ENCODE data around the gene PRKCD.

PRKCD gene

DNA sequence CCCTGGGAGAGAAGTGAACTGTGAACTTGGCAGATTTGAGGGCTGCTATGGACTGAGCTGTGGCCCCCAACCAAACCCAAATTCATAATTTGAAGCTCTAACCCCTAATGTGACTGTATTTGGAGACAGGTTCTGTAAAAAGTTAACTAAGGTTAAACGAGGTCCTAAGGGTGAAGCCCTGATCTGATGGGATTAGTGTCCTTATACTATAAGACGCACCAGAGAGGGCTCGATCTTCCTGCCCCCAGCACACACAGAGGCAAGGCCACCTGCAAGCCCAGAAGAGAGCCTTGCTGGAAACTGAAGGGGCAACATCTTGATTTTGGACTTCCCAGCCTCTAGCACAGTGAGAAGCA lies 60.8 kb downstream of the PRKCD start:
- no peak for DNase-seq

DNA sequence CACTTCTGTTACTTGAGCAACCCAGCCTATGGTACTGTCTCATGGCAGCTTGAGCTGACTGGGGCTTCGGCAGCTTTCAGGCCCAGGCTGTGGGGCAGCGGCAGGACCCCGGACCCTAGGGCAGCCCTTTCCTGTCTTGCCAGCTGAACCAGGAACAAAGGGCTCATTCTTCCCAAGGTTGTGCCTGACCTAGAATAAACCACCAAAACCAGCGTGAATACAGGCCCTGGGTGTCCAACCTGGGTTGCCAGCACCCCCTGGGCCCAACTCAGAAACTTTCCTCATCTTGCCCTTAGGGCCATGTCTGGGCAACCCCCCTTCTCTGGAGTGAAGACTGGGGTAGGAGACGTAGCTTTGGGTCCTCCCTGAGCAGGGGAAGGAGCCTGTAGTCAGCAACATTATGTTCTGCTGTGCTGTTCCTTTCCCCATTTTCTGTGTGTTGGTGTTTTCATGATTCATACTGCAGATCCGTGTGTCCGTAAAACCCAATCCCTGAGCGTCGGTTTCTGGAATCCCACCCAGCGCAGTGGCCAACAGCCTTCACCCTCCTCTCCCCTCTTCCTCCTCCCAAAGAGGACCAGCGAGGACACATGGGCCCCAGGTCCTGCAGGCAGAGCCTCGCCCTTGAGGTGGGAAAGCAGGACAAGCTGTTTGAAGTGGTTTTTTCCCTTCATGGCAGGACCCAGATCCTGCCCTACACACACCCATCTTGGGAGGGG lies 61.3 kb downstream of the PRKCD start:
- DNase-seq: no peak

DNA sequence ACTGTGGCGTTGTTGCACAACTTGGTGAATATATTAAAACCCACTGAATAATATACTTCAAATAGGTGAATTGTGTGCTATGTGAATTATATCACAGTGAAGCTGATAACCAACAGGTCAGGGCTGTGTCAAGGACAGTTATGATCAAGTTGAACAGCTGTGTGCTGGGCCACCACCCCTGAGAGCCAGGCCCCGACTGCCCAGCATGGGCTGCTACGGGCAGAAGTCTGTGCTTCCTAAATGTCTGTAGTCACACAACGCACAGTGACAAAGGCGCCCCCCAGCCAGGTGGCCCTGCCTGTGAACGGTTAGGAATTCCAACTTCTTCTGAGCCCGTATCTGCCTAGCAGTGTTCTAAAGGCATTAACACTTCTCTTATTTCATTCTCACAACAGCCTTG lies 62.0 kb downstream of the PRKCD start:
- DNase-seq: no peak

DNA sequence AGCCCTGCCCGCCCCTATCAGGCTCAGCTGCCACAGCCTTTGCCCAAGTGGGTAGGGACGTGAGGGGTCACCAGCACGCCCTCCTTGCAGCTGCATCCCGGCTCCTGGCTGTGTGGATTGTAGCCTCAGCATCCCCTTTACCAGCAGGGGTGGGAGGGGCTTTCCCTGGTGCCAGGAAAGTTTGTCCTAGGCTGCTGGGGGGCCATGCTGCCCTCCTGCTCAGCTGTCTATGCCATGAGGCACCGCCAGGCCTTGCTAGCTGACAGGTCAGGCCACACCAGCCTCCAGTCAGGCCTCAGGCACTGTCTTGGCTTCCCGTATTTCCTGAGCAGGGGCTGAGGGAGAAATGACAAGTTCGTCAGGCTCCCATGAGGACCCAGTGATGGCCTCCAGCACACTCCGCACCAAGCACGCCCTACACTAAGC lies 62.5 kb downstream of the PRKCD start:
- DNase-seq: no peak

DNA sequence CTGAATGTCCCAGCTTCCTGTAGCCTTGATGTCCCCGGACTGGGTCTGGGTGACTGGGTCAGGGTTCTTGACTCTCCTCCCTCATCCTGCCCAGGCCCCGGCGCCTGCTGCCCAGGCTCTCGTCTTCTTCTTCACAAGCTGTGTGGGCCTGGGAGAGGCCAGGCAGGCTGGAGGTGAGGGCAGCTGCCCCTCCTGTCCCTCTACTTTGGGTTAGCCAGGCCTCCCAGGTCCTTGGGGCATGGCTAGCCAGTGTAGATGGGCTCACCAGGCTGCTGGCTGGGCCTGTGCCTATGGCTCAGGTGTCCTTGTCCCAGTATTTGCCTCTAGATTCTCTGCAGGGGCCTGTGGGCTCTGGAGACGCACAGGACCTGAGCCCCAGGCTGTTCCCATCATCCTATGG lies 63.0 kb downstream of the PRKCD start:
- DNase-seq: no peak

DNA sequence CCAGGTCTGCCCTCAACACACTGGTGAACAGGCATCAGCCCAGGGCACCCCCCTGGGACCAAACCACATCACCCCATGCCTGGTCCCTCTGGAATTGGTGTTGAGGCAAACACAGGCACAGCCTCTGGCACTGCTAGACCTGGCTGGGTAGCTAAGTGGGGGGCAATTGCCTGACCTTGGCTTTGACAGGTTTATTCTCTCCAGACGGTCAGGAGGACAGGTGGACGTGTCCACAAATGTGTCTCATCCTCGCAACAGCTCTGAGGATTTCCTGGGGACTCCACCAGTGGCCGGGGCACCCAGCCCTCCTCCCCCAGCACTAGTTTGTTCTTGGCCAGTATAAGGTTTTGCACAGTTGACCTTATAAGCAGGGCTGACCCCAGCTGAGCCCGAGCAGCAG lies 63.5 kb downstream of the PRKCD start:
- DNase-seq: no peak

DNA sequence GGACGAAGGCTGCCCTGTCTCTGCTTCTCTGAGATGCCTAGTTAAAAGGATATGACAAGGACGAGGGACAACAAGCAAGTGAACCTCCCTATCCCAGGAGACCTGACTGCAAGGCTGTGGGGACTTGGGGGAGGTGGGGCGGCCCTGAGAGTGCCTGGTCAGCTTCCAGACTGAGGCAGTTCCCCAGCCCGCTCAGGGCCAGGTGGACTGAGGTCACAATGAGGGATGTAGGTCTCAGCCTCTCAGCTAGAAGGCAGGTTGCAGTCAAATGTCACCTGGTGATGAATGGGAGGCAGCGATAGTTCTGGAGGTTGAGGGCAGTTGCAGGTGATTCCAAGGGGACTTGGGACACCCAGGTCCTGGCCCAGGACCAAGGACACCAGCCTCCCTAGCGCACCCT lies 64.2 kb downstream of the PRKCD start:
- DNase-seq: no peak

DNA sequence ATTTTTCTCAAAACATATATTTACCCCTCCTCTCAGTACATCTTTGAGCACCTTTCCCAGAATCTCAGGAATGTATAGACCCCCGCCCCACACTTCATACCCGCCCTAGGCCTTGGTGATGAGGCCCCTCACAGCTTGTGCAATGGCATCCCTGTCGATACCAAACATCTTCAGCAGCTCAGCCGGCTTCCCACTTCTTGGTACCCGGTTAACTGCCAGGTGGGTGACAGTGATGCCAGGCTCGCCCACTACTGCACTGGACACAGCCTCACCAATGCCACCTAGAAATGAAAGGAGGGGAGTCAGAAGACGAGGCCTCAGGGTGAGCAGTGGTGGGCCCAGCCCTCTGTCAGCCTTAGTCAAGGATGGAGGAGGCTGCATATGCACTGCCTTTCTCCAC lies 64.6 kb downstream of the PRKCD start:
- DNase-seq: no peak

DNA sequence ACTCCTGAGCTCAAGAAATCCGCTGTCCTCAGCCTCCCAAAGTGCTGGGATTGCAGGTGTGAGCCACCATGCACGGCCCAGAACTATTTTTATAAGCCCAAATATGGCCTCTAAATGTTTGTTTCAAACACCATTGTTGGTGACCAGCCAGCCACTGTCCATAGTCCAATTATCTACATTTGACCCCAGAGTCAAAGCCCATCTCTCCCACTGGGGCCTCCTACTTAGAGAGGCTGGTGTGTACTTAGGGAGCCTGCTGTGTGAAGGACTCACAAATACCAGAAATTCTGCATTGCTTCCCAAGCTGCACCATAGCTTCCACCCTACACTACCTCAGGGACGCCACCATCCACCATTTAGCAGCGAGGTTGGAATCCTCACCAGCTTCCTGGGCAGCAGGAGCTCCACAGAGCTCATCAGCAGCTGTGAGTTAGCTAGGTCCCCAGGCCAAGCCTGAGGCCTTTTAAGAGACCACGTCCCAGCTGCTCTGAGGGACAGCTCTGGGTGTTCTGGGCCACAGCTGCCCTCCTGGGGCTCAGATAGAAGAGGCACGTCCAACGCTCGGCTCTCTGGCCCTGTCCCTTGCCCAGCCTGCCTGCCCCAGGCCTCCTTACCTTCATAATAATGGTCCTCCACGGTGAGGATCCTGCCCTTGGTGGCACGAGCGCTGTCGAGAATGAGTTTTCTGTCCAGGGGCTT lies 65.3 kb downstream of the PRKCD start:
- DNase-seq: no peak

DNA sequence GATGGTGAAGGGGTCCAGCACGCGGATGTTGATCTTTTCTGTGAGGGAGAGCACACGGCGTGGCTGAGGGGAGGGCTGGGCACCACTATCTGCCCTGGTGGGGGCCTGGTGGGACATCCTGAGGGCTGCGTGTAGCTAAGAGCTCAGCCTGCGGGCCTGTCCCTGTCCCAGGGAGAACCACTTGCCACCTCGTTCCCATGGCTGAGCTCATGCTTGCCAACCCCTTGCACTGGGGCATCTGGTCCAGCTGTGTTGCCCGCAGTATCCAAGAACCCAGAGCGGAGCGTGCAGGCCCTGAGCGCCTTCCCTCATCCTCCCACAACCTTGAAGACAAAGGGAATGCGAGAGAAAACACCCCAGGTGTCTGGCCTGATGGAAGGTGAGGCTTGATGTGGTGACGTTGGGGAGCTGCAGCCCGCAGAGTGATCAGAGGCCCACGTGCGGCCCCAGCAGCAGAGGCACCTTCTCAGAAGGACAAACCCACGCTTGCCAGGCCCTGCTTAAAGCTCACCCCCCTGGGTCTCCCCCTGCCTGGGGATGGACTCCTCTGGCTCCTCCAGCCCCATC lies 65.9 kb downstream of the PRKCD start:
- no peak for DNase-seq

DNA sequence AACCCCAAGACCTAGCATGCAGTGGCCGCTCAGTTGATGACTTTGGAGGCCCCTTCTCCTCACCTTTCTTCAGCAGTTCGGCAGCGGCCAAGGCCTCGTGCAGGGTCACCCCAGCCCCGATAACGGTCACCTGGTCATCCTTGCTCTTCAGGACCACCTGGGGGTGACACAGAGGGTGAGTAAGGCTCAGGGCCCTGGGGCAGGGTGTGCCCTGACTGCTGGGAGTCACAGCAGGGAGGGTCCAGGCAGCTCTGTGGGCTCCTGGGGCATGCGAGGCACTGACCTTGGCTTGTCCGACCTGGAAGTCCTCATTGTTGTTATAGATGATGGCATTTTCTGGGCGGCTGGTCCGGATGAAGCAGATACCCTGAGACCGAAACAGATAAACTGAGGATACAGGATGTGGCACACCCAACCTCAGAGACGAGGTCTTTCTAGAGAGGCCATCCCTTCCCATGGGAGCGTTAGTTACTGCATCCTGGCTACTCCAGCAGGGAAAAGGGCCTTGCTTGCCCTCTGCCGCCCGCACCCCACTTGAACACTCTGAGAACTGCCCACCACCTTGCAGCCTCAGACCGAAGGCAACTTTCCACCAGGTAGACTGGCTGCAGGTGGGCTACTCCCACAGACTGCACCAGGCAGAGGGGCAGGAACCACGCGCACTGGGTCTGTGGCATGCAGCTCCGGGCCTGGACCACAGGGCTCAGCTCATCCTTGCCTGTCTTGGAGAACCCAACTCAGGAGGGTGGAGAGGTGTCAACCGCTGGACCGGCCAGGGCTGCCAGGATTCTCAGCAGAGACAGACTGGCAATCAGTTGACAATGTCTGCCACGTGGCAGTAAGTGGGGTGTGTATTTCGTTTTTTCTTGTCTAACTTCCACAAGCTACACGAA lies 67.2 kb downstream of the PRKCD start:
- DNase-seq: no peak

DNA sequence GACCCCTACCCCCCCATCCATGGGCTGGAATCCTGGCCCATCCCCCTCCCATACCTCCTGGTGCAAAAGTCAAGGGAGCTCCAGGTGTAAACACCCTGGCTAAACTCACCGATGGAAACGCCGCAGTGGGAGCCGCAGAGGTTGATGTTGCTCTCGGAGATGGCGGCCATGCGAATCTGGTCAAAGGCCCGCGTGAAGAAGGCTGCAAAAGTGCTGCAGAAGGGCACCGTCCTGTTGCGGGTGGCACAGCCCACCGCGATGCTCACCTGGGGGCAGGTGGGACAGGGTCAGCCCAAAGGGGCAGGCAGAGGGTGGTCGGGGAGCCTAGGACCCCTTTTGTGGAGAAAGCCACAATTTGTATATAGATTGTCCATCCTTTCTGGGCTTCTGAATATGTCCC lies 68.2 kb downstream of the PRKCD start:
- DNase-seq: no peak

DNA sequence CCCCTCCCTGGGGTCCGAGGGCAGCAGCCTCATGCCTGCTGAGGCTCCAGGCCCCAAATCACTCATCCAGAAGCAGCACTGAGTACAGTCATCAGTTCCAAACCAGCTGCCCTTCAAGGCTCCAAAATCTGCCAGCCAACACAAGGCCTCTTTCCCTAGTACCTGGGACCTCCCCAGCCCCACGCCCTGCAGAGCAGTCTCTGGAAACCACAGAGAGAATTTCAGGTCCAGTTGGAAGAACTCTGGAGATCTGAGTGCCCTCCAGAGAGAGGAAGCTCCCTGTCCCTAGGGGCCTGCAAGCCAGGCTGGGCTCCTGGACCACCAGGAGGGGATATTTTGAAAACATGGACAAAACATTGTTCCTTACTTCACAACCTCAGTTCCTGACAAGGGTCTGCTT lies 68.6 kb downstream of the PRKCD start:
- DNase-seq: no peak

DNA sequence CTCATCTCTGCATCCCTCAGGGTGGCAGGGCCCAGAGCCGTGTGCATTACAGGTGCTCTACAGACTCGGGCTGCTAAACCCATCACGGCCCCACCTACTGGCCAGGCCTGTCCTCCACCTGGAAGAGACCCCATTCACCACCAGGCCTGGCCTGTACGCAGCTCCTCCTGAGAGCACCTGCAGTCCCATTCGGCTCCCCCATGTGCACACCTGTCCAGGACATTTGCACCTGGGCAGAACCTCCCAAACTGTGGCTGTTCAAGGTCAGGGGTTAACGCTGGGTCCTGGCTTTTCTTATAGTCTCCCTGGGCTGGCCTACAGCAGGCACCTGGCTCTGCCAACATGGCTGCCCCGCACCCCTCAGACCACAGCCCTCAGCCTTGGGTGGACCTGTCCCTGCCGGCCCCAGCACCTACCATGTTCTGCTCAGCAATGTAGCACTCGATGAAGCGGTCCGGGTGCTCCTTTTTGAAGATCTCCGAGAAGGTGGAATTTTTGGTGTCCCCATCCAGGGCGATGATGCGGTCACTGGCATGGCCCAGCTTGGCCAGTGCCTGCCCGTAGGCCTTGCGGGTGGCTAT lies 69.1 kb downstream of the PRKCD start:
- DNase-seq: no peak

DNA sequence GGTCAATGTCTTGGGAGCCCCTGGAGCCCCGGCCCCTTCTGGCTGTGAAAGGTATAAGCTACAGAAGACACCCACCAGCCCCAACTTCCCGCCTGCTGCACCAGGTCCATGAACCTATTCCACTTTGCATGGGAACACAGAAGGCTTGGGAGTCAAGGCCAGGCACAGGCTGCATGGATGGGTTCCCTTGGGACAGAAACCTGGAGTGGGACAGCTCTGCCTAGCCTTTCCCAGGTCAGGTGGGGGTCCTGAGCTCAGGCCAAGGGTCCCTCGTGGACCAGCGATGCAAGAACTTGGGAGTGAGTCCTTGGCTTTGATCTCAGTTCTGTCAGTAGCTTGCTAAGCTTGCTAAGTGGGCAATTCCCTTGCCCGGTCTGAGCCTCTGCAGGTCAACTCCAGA lies 69.8 kb downstream of the PRKCD start:
- DNase-seq: no peak

DNA sequence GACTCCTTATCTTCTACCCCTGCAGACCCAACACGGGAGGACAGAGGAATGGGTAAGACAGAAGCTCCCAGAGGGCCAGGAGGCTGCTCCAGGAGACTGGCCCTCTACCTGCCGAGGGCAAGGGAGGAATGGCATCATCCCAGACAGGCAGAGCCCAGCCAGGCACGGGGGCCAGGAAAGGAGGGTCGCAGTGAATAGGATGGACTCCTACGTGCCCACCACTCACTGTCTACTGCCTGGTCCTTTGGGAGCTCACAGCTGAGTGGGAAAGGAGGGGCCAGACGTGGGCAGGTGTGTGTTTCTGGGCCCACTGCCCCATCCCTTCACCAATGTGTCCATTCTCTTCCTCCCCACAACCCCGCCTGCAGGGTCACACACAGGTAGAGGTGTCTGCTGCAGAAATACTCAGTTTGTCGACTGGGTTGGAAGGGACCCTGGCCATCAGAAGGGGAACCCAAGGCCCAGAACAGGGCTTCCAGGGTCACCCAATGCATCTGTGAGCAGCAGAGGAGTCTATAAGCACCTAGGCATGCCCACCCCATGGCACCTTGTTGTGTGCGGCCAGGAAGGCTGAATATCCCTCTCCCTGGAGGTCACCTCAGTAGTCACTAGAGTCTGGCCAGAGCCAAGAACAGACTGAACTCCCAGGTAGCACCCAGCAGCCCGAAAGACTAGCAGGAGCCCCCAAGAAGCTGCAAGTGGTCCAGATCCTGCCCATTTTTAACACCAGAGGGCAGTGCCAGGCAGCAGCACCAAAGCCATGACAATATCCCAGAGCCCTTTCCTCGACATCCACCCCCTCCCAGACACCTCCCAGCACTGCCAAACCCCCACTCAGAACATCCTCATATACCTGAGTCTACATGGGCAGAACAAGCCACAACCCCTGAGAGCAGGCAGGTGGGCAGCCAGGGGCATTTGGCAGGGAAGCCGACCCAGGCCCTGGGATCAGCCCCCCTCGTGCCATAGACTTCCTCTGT lies 70.8 kb downstream of the PRKCD start:
- no peak for DNase-seq

DNA sequence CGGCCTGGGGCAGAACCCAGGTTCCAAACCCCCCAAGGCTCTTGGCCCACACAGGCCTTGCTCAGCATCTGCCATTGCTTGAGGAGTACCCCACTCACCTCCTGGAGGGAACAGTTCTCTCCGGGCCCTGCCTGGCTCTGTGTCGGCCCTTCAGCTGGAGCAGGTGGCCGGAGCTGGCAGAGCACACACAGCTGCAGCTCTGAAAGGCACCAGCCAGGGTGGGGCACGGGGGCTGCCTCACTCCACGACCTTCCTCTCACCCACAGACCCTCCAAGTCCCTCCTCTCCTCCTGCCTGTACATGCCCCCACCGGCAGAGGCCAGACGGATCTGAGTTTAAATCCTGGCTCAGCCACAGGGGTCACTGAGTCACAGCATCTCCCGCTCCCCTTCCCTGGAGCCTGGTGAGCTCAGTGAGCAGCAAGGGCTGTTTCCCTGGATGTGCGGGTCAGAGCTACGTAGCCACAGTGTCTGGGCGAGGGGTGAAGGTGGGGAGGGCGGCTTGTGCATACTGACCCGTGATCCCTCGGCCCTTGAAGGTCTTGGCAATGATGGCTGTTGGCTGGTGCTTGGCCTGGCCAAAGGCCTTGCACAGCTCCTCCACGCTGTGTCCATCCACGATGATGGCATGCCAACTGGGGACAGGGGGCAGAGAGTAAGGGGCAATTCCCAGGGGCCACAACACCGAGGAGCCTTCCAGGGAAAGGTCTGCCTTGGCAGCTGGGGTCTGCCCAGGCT lies 71.8 kb downstream of the PRKCD start:
- no peak for DNase-seq

DNA sequence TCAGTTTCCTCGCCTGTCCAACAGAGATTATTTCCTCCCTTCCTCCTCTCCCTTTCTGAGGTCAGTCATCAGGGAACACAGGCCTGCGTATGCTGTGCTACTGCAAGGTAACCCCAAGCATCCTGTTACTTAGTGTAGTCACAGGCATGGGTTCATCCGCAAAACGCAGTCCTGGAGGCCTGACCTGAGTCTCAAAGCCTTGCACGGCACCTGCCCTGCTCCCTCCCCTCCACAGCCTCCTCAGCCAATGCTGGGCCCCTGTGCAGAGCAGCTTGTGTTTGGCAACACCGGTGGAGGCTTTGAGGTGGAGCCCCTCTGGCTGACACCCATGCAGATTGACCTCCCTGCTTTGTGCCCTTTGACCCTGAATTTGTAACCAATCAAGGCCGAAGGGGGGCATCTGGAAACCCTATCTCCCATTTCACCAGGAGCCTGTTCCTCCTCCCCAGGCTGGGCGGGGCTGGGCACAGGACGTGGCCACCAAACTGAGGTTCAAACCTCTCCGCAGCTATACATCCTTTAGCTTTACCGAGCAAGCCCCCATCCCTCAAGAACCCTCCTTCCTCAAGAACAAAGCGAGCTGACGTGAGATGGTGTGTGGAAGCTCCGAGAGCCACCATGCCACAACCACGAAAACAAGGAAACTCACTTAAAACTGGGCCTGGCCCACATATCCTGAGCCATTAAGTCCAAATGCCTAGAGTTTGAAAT lies 73.3 kb downstream of the PRKCD start:
- DNase-seq: no peak

DNA sequence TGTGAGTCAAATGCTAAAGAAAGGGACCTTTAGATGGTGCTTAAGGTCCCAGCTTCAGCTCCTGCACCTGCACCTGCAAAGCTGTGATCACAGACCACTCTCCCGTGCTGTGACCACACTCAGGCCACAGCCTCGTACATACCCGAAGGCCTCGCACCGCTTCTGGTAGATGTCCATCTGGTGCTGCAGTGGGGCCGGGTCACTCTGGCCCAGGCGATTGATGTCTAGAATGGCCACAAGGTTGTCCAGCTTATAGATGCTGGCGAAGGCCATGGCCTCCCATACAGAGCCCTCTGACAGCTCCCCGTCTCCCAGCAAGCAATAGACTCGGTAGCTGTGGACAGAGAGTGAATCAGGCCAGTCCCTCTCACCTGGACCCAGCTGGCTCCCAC lies 73.8 kb downstream of the PRKCD start:
- DNase-seq: no peak

DNA sequence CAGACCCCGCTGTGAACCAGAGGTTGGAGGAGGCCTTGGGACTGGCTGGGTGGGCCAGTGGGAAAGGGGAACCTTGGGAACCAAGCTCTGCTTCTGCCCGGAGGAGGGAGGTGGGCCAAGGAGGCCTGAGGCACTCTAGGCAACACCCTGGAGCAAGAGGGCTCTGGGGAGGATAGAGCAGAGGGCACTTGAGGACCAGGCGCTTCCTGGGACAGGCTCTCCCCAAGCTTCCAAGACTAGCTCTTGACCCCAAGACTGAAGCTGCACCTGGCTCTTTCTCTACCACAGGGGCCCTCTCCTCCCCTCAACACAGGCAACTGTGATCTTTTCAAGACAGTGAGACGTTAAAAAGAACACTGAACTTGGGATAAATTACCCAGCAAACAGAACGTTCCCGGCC lies 74.5 kb downstream of the PRKCD start:
- DNase-seq: no peak

All from activated CD8-positive, alpha-beta memory T cell treated with anti-CD3 and anti-CD28 coated beads for 24 hours (primary cell).